GM23338 (cell line): ENCODE measurements around the gene ANKRD11. TPM values are rescaled to one million over a fixed set of nuclear protein-coding genes. Genes with fewer than 3 reads are reported as not detected.

Experiments
- ATAC-seq: fragments of 200-7000 bp; cut with Tn5 transposase; 3 replicates; pipeline ENCODE4 v1.9.1; 2020
- DNase-seq: peaks from one replicate; pipeline ENCODE4 v3.0.0-alpha.2; 2015; ENCODE audit warnings: low spot score
- H2AFZ ChIP-seq: fragments of 200-600 bp; sonication (generic); 2 replicates; pipeline ENCODE4 v1.8.0; 2016; ENCODE audit warnings: antibody characterized with exemption, mild to moderate bottlenecking, moderate library complexity
- H3F3A ChIP-seq: fragments of 200-600 bp; sonication (generic); replicated peaks from 2 replicates; pipeline ENCODE4 v1.8.0; 2017; ENCODE audit warnings: antibody characterized with exemption, mixed run types, low read depth
- H3K27ac ChIP-seq: fragments of 200-600 bp; sonication (generic); 2 replicates; pipeline ENCODE4 v1.6.1; 2016; ENCODE audit warnings: low read depth
- H3K27me3 ChIP-seq: fragments of 200-600 bp; sonication (generic); 2 replicates; pipeline ENCODE4 v1.8.0; 2016; ENCODE audit warnings: mild to moderate bottlenecking, mixed run types, moderate library complexity; ENCODE audit not compliant: insufficient read depth
- H3K36me3 ChIP-seq: fragments of 200-600 bp; sonication (generic); 2 replicates; pipeline ENCODE4 v1.8.0; 2016; ENCODE audit warnings: mild to moderate bottlenecking; ENCODE audit not compliant: insufficient read depth
- H3K4me1 ChIP-seq: fragments of 200-600 bp; sonication (generic); 2 replicates; pipeline ENCODE4 v1.8.0; 2016; ENCODE audit warnings: mild to moderate bottlenecking, moderate library complexity; ENCODE audit not compliant: insufficient read depth
- H3K4me2 ChIP-seq: fragments of 200-600 bp; sonication (generic); 2 replicates; pipeline ENCODE4 v1.7.1; 2017; ENCODE audit warnings: mixed run types
- H3K4me3 ChIP-seq: fragments of 200-600 bp; sonication (generic); 2 replicates; pipeline ENCODE4 v1.6.1; 2016; ENCODE audit warnings: mixed run types
- H3K79me2 ChIP-seq: fragments of 200-600 bp; sonication (generic); replicated peaks from 2 replicates; pipeline ENCODE4 v1.8.0; 2017; ENCODE audit warnings: mild to moderate bottlenecking; ENCODE audit not compliant: insufficient read depth
- H3K9me2 ChIP-seq: fragments of 200-600 bp; sonication (generic); 2 replicates; pipeline ENCODE4 v1.8.0; 2017; ENCODE audit not compliant: insufficient read depth
- H4K20me1 ChIP-seq: fragments of 200-600 bp; sonication (generic); replicated peaks from 2 replicates; pipeline ENCODE4 v1.8.0; 2017; ENCODE audit warnings: mild to moderate bottlenecking; ENCODE audit not compliant: insufficient read depth
- H3K27ac Mint-ChIP-seq: 2 replicates; pipeline ENCODE4 v1.8.0; 2020; ENCODE audit warnings: inconsistent platforms, mild to moderate bottlenecking, moderate library complexity, mixed read lengths
- H3K27me3 Mint-ChIP-seq: 3 replicates; pipeline ENCODE4 v1.8.0; 2022; ENCODE audit warnings: low read depth, mild to moderate bottlenecking, moderate library complexity, mixed read lengths, inconsistent platforms; ENCODE audit not compliant: insufficient read depth, poor library complexity
- H3K36me3 Mint-ChIP-seq: 3 replicates; pipeline ENCODE4 v1.8.0; 2021; ENCODE audit warnings: low read depth, mild to moderate bottlenecking, inconsistent platforms, moderate library complexity, mixed read lengths
- H3K4me1 Mint-ChIP-seq: 3 replicates; pipeline ENCODE4 v1.8.0; 2020; ENCODE audit warnings: mild to moderate bottlenecking, inconsistent platforms, mixed read lengths
- H3K4me3 Mint-ChIP-seq: 3 replicates; pipeline ENCODE4 v1.8.0; 2021; ENCODE audit warnings: moderate library complexity, mild to moderate bottlenecking, inconsistent platforms, mixed read lengths
- H3K9me3 Mint-ChIP-seq: 3 replicates; pipeline ENCODE4 v1.8.0; 2020; ENCODE audit warnings: moderate library complexity, mild to moderate bottlenecking, inconsistent platforms, mixed read lengths
- CREB1 ChIP-seq: fragments of 250-450 bp; sonication (Bioruptor Pico); IDR thresholded peaks from 2 replicates; pipeline ENCODE4 v1.5.0; 2020; ENCODE audit warnings: low read depth, mild to moderate bottlenecking, moderate library complexity
- EZH2 ChIP-seq: fragments of 200-600 bp; sonication (generic); IDR thresholded peaks from one replicate; pipeline ENCODE4 v1.8.0; 2017; ENCODE audit warnings: antibody characterized with exemption, mild to moderate bottlenecking, low read depth; ENCODE audit not compliant: unreplicated experiment
- EZH2phosphoT487 ChIP-seq: fragments of 200-600 bp; sonication (generic); IDR thresholded peaks from one replicate; pipeline ENCODE4 v1.8.1; 2018; ENCODE audit warnings: antibody characterized with exemption; ENCODE audit not compliant: unreplicated experiment
- JUNB ChIP-seq: IDR thresholded peaks from one replicate; pipeline ENCODE4 v1.6.1; 2016; ENCODE audit warnings: antibody characterized with exemption; ENCODE audit not compliant: unreplicated experiment
- NANOG ChIP-seq: IDR thresholded peaks from 2 replicates; pipeline ENCODE4 v1.6.1; 2016; ENCODE audit warnings: antibody characterized with exemption, borderline replicate concordance
- POLR2AphosphoS5 ChIP-seq: IDR thresholded peaks from 2 replicates; pipeline ENCODE4 v1.6.1; 2016; ENCODE audit warnings: antibody characterized with exemption, low read depth
- REST ChIP-seq: IDR thresholded peaks from one replicate; pipeline ENCODE4 v1.6.1; 2018; ENCODE audit warnings: antibody characterized with exemption; ENCODE audit not compliant: unreplicated experiment
- STAT1 ChIP-seq: IDR thresholded peaks from one replicate; pipeline ENCODE4 v1.6.1; 2016; ENCODE audit warnings: antibody characterized with exemption; ENCODE audit not compliant: unreplicated experiment
- ZNF114 ChIP-seq: fragments of 250-450 bp; sonication (Bioruptor Pico); IDR thresholded peaks from 2 replicates; pipeline ENCODE4 v1.5.0; 2020; ENCODE audit warnings: mild to moderate bottlenecking, moderate library complexity
- ZNF331 ChIP-seq: fragments of 250-450 bp; sonication (Bioruptor Pico); IDR thresholded peaks from 2 replicates; pipeline ENCODE4 v1.5.0; 2020; ENCODE audit warnings: low read depth, mild to moderate bottlenecking, moderate library complexity
- ZNF462 ChIP-seq: fragments of 250-450 bp; sonication (Bioruptor Pico); IDR thresholded peaks from 2 replicates; pipeline ENCODE4 v1.5.0; 2020; ENCODE audit warnings: mild to moderate bottlenecking, moderate library complexity
- polyA plus RNA-seq: library from polyadenylated mRNA; unstranded; fragments of >200 nt; fragmentation: Nextera tagmentation; extraction: Ambion mirVana; gene quantifications from 2 replicates; pipeline ENCODE4 v1.2.1, GENCODE V29; 2016
- total RNA-seq: library from RNA; depleted of rRNA; stranded (reverse); fragments of >200 nt; shearing (Covaris generic); gene quantifications from 2 replicates; pipeline ENCODE4 v1.2.3, GENCODE V29; 2014
- TF ChIP-seq, protein P1 (sequence below), 2 experiments: fragments of 200-600 bp in 1 of 2; sonication (generic) in 1 of 2; conservative IDR thresholded peaks; 2 replicates each; pipeline versions ENCODE4 v1.5.1 to v1.6.1; 2016 to 2017; ENCODE audit warnings: antibody characterized with exemption in 2 of 2, low read depth in 2 of 2, mild to moderate bottlenecking in 2 of 2, moderate library complexity in 1 of 2
- TF ChIP-seq, protein P2 (sequence below): IDR thresholded peaks from 2 replicates; pipeline ENCODE4 v1.6.1; 2016; ENCODE audit warnings: antibody characterized with exemption

ANKRD11 gene
- total and polyA plus RNA-seq, 2 experiments from 2014 or later: 130 to 159 TPM

GRCh38 chr16:89358030-89359005, 132.0 kb downstream of the ANKRD11 start:
- H4K20me1 ChIP-seq: peaks cover 80% of the 10 kb centered on the region
- H3K4me1 ChIP-seq: peaks cover 42% of the 10 kb centered on the region
- H3F3A ChIP-seq: peaks cover 21% of the 10 kb centered on the region
- H3K27me3 ChIP-seq: no peaks in the 10 kb centered on the region
- peaks cover 13% of the 10 kb centered on the region; the same call in 2 of the 3 replicates for H3K36me3 Mint-ChIP-seq
- H3K27ac ChIP-seq: peak overlapping the region; percentile 86
- no peak overlapping the region for H3K4me3 ChIP-seq
- no peak overlapping the region for H2AFZ ChIP-seq
- DNase-seq (no peak), ATAC-seq (no peak)
- TF ChIP-seq ZNF331 (no peak), ZNF114 (CRISPR knock-in tag) (no peak), EZH2 (no peak), CREB1 (CRISPR knock-in tag) (no peak), EZH2phosphoT487 (no peak), REST (no peak), POLR2AphosphoS5 (no peak), ZNF462 (no peak), JUNB (no peak), STAT1 (no peak), NANOG (no peak)
- TF ChIP-seq, protein P1, sequence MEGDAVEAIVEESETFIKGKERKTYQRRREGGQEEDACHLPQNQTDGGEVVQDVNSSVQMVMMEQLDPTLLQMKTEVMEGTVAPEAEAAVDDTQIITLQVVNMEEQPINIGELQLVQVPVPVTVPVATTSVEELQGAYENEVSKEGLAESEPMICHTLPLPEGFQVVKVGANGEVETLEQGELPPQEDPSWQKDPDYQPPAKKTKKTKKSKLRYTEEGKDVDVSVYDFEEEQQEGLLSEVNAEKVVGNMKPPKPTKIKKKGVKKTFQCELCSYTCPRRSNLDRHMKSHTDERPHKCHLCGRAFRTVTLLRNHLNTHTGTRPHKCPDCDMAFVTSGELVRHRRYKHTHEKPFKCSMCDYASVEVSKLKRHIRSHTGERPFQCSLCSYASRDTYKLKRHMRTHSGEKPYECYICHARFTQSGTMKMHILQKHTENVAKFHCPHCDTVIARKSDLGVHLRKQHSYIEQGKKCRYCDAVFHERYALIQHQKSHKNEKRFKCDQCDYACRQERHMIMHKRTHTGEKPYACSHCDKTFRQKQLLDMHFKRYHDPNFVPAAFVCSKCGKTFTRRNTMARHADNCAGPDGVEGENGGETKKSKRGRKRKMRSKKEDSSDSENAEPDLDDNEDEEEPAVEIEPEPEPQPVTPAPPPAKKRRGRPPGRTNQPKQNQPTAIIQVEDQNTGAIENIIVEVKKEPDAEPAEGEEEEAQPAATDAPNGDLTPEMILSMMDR (conservative IDR thresholded peaks at IDR 0.05; ENCODE audit: low read depth in 2 of 2): no peak
- TF ChIP-seq, protein P2, sequence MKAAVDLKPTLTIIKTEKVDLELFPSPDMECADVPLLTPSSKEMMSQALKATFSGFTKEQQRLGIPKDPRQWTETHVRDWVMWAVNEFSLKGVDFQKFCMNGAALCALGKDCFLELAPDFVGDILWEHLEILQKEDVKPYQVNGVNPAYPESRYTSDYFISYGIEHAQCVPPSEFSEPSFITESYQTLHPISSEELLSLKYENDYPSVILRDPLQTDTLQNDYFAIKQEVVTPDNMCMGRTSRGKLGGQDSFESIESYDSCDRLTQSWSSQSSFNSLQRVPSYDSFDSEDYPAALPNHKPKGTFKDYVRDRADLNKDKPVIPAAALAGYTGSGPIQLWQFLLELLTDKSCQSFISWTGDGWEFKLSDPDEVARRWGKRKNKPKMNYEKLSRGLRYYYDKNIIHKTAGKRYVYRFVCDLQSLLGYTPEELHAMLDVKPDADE: no peak
- no peaks in the 10 kb centered on the region for H3K9me2 ChIP-seq
- H3K4me3 Mint-ChIP-seq: no peak overlapping the region
- H3K9me3 Mint-ChIP-seq: no peaks in the 10 kb centered on the region
- peaks cover 78% of the 10 kb centered on the region for H3K4me1 Mint-ChIP-seq
- no peak overlapping the region for H3K27ac Mint-ChIP-seq
- peaks cover 98% of the 10 kb centered on the region for H3K79me2 ChIP-seq
- H3K4me2 ChIP-seq: peak overlapping the region; percentile 40; the same call in 1 of the 2 replicates
- peaks cover 5% of the 10 kb centered on the region; the same call in 1 of the 2 replicates for H3K36me3 ChIP-seq
- H3K27me3 Mint-ChIP-seq: peaks cover 24% of the 10 kb centered on the region
